GM21381 (cell line): ENCODE measurements around the gene ALOXE3.

Experiments used
- ATAC-seq: cut with Tn5 transposase; IDR thresholded peaks from one replicate; pipeline ENCODE4 v1.9.1; 2021; ENCODE audit warnings: mild to moderate bottlenecking, moderate library complexity; ENCODE audit not compliant: unreplicated experiment

Gene ALOXE3

DNA sequence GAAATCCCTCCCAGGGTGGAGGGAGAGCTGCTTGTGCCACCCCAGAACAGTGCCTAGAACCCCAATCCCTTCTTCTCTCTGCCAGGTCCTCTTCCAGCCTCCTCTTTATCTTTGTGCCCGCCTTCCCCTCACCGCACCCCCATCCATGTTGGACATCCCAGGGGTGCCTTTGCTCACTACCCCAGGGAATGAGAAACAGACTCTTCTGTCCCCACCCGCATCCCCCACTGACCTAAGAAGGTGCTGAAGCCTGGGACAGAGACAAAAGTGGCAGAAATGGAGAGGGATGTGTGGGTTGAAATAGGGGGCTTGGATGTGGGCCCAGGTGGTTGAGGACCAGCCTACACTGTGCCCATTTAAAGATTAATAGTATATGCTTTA lies 62.5 kb downstream of the ALOXE3 start:
- ATAC-seq = no peak

DNA sequence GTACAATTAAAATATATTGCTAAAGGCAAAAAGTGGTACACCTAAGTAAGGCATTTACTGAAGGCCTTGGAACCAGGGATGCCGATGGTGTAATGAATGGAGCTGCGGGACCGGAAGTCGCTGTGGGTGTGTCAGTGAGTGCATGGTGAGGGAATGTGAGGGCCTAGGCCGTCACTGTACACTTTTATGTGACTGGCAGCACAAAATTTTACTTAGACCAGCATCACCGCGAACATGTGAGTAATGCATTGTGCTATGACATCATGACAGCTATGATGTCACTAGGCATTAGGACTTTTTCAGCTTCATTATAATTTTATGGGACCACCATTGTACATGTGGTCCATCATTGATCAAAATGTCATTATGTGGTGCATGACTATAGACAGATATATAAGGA lies 64.7 kb downstream of the ALOXE3 start:
- no peak for ATAC-seq

DNA sequence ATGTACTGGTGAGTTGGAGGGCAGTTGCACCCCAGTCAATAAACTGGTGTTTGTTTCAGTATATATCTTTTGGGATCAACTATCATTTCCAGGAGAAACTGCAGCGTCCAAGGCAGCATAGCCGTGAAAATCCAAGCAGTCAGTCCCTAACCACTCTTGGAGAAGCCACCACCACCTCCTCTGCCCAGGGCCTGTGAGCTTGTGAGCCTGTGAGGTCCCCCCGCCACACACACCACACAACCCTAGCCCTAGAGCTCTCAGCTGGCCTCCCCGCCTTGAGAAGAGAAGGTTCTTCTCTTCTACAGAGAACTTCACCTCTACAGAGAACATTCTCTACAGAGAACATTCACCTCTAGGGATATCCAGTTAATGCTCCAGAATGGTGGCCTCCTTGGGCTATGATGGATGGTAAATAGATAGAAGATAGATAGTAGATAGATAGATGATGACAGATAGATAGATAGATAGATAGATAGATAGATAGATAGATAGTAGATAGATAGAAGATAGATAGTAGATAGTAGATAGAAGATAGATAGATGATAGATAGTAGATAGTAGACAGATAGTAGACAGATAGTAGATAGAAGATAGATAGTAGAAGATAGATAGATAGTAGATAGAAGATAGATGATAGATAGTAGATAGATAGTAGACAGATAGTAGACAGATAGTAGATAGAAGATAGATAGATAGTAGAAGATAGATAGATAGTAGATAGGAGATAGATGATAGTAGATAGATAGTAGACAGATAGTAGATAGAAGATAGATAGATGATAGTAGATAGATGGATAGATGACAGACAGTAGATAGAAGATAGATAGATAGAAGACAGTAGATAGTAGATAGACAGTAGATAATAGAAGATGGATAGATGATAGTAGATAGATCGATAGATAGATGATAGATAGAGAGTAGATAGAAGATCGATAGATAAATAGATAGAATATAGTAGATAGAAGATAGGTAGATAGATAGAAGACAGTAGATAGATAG lies 65.8 kb downstream of the ALOXE3 start:
- no peak for ATAC-seq

DNA sequence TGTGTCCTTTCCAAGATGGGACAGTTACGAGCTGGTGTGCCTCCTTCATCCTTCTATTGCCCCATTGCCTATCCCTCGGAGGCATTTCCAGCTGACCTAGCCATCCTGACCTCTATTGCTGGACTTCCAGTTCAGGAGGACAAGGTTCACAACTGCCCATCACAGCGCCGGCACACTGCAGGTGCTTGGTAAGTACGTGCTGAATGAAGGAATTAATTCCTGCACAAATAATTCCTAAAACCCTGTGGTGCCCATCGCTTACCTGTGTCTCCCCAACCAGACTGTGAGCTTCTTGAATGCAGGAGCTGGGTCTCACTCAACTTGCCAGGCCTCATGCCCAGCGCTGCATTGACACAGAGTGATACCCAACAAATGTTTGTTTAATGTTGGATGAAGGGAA lies 66.5 kb downstream of the ALOXE3 start:
- no peak for ATAC-seq

DNA sequence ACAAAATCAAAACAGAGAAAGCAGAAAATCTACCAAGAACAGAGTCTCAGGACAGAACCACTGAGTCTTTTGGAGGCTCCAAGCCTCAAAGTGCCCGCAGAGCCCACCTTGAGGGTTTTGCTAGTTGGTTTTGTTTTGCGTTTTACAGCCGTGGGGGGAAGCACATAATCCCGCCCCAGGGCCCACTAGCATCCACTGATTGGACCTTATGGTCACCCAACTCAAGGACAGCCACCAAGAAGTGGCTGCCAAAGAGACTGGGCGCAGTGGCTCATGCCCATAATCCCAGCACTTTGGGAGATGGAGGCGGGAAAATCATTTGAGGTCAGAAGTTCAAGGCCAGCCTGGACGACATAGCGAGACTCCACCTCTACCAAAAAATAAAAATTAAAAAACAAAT lies 69.6 kb downstream of the ALOXE3 start:
- ATAC-seq = no peak

DNA sequence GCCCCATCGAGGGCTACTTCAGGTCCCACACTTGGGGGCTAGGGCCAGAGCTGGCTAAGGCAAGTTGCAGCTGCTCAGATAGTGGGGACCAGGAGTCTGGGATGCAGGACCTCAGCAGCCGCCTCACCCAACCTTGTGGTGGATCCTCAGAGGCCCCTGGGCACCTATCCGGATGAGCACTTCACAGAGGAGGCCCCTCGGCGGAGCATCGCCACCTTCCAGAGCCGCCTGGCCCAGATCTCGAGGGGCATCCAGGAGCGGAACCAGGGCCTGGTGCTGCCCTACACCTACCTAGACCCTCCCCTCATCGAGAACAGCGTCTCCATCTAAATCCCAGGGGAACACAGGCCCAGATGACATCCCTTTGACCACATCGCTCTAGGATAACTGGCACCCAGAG lies 70.1 kb downstream of the ALOXE3 start:
- ATAC-seq = no peak

DNA sequence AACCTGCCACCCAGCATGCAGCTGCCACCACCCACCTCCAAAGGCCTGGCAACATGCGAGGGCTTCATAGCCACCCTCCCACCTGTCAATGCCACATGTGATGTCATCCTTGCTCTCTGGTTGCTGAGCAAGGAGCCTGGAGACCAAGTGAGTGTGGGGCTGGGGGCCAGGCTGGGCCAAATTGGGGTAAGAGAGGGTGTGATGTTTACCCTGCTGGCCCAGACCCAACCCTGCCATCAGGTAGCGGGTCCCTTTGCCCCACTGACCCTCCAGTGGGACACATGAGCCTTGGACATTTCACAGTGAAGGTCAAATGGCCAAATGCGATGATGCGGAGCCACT lies 70.6 kb downstream of the ALOXE3 start:
- ATAC-seq = no peak

DNA sequence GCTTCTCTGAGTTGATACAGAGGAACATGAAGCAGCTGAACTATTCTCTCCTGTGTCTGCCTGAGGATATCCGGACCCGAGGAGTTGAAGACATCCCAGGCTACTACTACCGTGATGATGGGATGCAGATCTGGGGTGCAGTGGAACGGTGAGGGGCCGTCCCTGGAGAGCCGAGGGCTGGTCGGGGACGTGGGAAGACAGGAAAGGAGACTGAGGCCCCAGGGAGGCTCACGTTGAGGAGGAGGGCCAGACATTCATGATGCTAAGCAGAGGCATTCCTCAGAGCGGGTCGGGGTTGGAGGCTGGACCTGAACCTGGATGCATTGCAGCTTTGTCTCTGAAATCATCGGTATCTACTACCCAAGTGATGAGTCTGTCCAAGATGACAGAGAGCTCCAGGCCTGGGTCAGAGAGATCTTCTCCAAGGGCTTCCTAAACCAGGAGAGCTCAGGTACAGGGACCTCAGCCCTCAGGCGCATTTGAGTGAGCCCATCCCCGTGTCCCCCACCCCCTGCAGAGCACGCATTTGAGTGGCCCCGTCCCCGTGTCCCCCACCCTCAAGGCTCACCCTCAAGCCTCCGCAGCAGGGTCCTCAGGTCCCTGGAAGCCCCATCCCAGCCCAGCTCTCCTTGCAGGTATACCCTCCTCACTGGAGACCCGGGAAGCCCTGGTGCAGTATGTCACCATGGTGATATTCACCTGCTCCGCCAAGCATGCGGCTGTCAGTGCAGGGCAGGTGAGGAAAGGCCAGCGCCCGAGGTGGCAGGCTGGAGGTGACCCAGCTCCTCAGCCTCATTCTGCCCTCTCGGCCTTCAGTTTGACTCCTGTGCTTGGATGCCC lies 71.2 kb downstream of the ALOXE3 start:
- no peak for ATAC-seq

DNA sequence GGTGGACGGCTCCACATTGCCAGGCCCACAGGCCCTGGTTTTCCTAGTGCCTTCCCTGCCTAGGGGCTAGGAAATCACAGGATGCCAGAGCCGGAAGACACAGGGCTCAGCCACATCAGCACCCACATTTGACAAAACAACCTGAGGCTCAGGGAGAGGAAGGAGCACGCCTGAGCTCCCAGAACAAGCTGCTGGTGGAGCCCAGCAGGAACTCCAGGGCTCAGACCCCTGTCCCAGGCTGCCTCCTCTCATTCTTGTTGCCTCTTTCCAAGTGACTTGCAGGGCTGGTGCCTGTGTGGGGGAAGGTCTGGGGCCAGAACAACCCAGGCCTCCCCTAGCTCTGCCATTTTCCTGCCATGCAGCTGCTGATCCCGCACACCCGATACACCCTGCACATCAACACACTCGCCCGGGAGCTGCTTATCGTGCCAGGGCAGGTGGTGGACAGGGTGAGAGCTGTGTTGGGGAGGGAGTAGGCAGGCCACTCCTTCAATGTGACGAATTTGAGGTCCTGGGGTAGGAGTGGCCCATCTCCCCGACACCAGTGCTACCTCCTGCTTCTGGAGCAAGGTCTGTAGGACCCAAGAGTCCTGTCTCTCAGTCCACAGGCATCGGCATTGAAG lies 71.9 kb downstream of the ALOXE3 start:
- ATAC-seq = no peak
